Chondrocyte (in vitro differentiated cells): ENCODE measurements around the gene C8B. TPM values are rescaled to one million over a fixed set of nuclear protein-coding genes. Genes with fewer than 3 reads are reported as not detected.

Experiments used
- DNase-seq: peaks from one replicate; pipeline ENCODE4 v3.0.0; 2021; ENCODE audit warnings: mixed read lengths, low spot score
- H3K27ac Mint-ChIP-seq: one replicate; pipeline ENCODE4 v1.8.0; 2021; ENCODE audit warnings: mild to moderate bottlenecking, moderate library complexity, mixed read lengths; ENCODE audit not compliant: unreplicated experiment
- H3K27me3 Mint-ChIP-seq: 2 replicates; pipeline ENCODE4 v1.8.0; 2021; ENCODE audit warnings: low read depth, mixed read lengths
- H3K36me3 Mint-ChIP-seq: 2 replicates; pipeline ENCODE4 v1.8.0; 2021; ENCODE audit warnings: low read depth, mixed read lengths
- H3K4me1 Mint-ChIP-seq: 2 replicates; pipeline ENCODE4 v1.8.0; 2021; ENCODE audit warnings: low read depth, mild to moderate bottlenecking, mixed read lengths
- H3K4me3 Mint-ChIP-seq: one replicate; pipeline ENCODE4 v1.8.0; 2021; ENCODE audit warnings: mild to moderate bottlenecking, moderate library complexity, mixed read lengths; ENCODE audit not compliant: unreplicated experiment
- H3K9me3 Mint-ChIP-seq: 2 replicates; pipeline ENCODE4 v1.8.0; 2021; ENCODE audit warnings: low read depth, mixed read lengths
- CTCF ChIP-seq: fragments of 200-600 bp; sonication (generic); IDR thresholded peaks from 2 replicates; pipeline ENCODE4 v1.5.0; 2021; ENCODE audit warnings: antibody characterized with exemption, mild to moderate bottlenecking, moderate library complexity
- total RNA-seq: library from RNA; stranded (reverse); gene quantifications from 3 replicates; pipeline ENCODE4 v1.2.1, GENCODE V29; 2021

Gene C8B
- total RNA-seq, 1 donor from 2014 or later, result not detected

DNA sequence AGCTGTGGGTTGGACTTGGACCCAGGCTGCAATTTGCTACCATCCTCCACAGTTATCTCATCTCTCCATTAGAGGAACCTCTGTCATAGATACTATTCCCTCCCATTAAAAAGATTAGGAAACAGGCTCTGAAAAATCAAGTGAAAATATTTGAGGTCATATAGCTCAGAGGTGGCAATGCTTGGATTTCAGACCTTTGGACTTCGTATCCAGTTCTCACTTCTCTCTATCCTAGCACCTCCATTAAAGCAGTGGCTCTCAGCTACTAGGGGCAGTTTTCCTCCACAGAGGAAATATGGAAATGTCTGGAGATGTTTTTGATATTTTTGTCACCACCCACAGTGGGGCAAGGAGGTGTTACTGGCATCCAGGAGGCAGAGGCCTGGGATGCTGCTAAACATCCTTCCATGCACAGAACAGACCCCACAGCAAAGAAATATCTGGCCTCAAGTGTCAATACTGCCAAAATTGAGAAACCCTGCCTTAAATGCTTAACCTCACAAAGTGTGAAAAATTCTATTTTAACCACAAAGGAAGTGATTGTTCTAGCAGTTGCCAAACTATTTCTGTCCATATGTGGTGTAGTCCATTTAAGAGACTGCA is 57.1 kb downstream of the C8B start:
- peaks cover 11% of the 10 kb centered on the region for H3K27me3 Mint-ChIP-seq
- H3K27ac Mint-ChIP-seq, result no peak overlapping the region
- DNase-seq, result no peak

GRCh38 chr1:56905667-56906066 is 60.1 kb downstream of the C8B start:
- peaks cover 11% of the 10 kb centered on the region for H3K4me1 Mint-ChIP-seq
- peaks cover 19% of the 10 kb centered on the region for H3K27me3 Mint-ChIP-seq
- no peak overlapping the region for H3K4me3 Mint-ChIP-seq
- H3K36me3 Mint-ChIP-seq, result no peaks in the 10 kb centered on the region
- H3K27ac Mint-ChIP-seq, result no peak overlapping the region
- no peak for TF ChIP-seq CTCF
- no peak for DNase-seq
- no peaks in the 10 kb centered on the region for H3K9me3 Mint-ChIP-seq

More for the DNA sequence above, 57.1 kb downstream of the C8B start:
- Mint-ChIP-seq H3K9me3 (no peaks in the 10 kb centered on the region), H3K4me3 (no peak overlapping the region), H3K36me3 (no peaks in the 10 kb centered on the region), H3K4me1 (peaks cover 11% of the 10 kb centered on the region)
- TF ChIP-seq CTCF, result no peak

GRCh38 chr1:56904663-56905397 is 61.0 kb downstream of the C8B start:
- H3K9me3 Mint-ChIP-seq, result no peaks in the 10 kb centered on the region
- peaks cover 11% of the 10 kb centered on the region for H3K4me1 Mint-ChIP-seq
- H3K36me3 Mint-ChIP-seq, result no peaks in the 10 kb centered on the region
- DNase-seq, result no peak
- H3K27ac Mint-ChIP-seq, result no peak overlapping the region
- TF ChIP-seq CTCF, result no peak
- peaks cover 18% of the 10 kb centered on the region for H3K27me3 Mint-ChIP-seq
- no peak overlapping the region for H3K4me3 Mint-ChIP-seq

DNA sequence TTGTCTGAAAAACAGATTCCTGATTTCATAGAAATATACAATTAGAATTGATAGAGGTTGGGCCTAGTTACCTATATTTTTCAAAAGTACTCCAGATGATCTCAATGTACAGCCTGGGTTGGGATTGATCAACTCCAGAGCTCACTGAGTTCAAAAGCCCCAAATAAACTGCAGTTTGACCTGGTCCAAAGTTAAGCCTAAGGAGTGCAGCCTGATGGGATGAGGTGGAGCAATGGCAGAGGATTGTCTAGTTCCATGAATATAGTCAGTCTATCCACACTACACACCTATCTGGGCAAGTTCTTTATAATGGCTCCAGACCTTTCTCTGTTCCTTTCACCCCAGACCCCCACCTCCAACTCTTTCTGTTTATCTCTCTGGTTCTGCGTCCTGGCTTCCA is 62.0 kb downstream of the C8B start:
- Mint-ChIP-seq H3K4me1 (peaks cover 3% of the 10 kb centered on the region), H3K36me3 (no peaks in the 10 kb centered on the region), H3K9me3 (no peaks in the 10 kb centered on the region), H3K27me3 (peaks cover 18% of the 10 kb centered on the region), H3K4me3 (no peak overlapping the region), H3K27ac (no peak overlapping the region)
- no peak for DNase-seq
- no peak for TF ChIP-seq CTCF

GRCh38 chr1:56901716-56902115 is 64.1 kb downstream of the C8B start:
- TF ChIP-seq CTCF, result no peak
- no peak overlapping the region for H3K27ac Mint-ChIP-seq
- H3K36me3 Mint-ChIP-seq, result no peaks in the 10 kb centered on the region
- H3K27me3 Mint-ChIP-seq, result peaks cover 18% of the 10 kb centered on the region
- DNase-seq, result no peak
- H3K9me3 Mint-ChIP-seq, result no peaks in the 10 kb centered on the region
- H3K4me1 Mint-ChIP-seq, result no peaks in the 10 kb centered on the region
- H3K4me3 Mint-ChIP-seq, result no peak overlapping the region
